ENCODE data around the gene CELA2B. TPM values are rescaled to one million over a fixed set of nuclear protein-coding genes. Genes with fewer than 3 reads are reported as not detected.
"Not testable (repeated sequence)": the region's sequence is repeated elsewhere in the genome, so short reads cannot be mapped to it uniquely, and the experiment has no call there.

The CELA2B gene
- total and polyA plus RNA-seq, 2 of the 8 experiments (the other 6 are each of a cell fraction or from before 2014, with no cell fraction given): not detected

DNA sequence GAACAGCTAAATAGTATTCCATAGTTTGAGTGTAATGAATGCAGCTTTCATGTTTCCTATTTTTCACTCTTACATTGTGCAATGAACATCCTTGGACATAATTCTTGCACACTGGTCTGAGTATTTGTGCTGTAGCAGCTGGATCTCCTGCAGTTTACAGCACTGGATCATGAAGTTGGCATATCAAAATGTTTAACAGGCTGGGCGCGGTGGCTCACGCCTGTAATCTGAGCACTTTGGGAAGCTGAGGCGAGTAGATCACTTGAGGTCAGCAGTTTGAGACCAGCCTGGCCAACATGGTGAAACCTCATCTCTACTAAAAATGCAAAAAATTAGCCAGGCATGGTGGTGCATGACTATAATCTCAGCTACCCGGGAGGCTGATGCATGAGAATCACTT is 4.8 kb upstream of the CELA2B start:
- H3K23me2 ChIP-seq (ENCODE audit: low read depth, low read length); POLR2A ChIA-PET (ENCODE audit: partially characterized antibody); H4K8ac ChIP-seq (ENCODE audit: extremely low read depth, insufficient read depth, low read length); H2AK5ac ChIP-seq (ENCODE audit: low read depth, low read length); H3K27ac ChIP-seq (ENCODE audit: low read depth, low read length); DNase-seq (ENCODE audit: low read depth in 1 of 2, low spot score in 2 of 2); H2BK5ac ChIP-seq (ENCODE audit: low read depth, low read length); H3K14ac ChIP-seq (ENCODE audit: insufficient read length); H3K56ac ChIP-seq (replicated peaks; ENCODE audit: insufficient read length, low read depth, low read length); H2BK15ac ChIP-seq (ENCODE audit: low read length); H3K9me3 ChIP-seq (ENCODE audit: insufficient read depth in 2 of 2, low read depth in 1 of 2, low read length in 1 of 2); CTCF ChIA-PET (ENCODE audit: partially characterized antibody); H2BK20ac ChIP-seq (ENCODE audit: low read length); H3K79me2 ChIP-seq (ENCODE audit: control insufficient read depth in 1 of 2, insufficient read depth in 2 of 2, low read length in 2 of 2); H4K20me1 ChIP-seq (replicated peaks in 1 of 2; ENCODE audit: control insufficient read depth in 1 of 2, insufficient read depth in 2 of 2, low read length in 2 of 2); H3K4me2 ChIP-seq (ENCODE audit: insufficient read depth in 1 of 2, low read depth in 2 of 2, low read length in 2 of 2); H3K4me3 ChIP-seq (ENCODE audit: extremely low read depth in 1 of 4, insufficient read depth in 2 of 4, low read depth in 3 of 4, low read length in 4 of 4); H3K27me3 ChIP-seq (replicated peaks in 1 of 4; ENCODE audit: control insufficient read depth in 3 of 4, extremely low read depth in 1 of 4, insufficient read depth in 3 of 4, low read length in 3 of 4); H3K4me1 ChIP-seq (replicated peaks in 1 of 4; ENCODE audit: control insufficient read depth in 3 of 4, insufficient read depth in 4 of 4, low read length in 3 of 4); H3K23ac ChIP-seq (ENCODE audit: insufficient read length); H2AFZ ChIP-seq (ENCODE audit: low read length); H4K91ac ChIP-seq (replicated peaks; ENCODE audit: insufficient read length, low read length); H3K36me3 ChIP-seq (ENCODE audit: control insufficient read depth in 2 of 4, insufficient read depth in 4 of 4, low read length in 3 of 4); FAIRE-seq; H3K4ac ChIP-seq (replicated peaks; ENCODE audit: insufficient read length, low read depth, low read length); H2BK12ac ChIP-seq (ENCODE audit: low read depth, low read length); H3K9ac ChIP-seq (replicated peaks in 1 of 4; ENCODE audit: extremely low read depth in 1 of 4, low read depth in 3 of 4, low read length in 3 of 4); H3K79me1 ChIP-seq (ENCODE audit: low read depth, low read length); H2BK120ac ChIP-seq (replicated peaks; ENCODE audit: low read depth, low read length); H4K5ac ChIP-seq (ENCODE audit: insufficient read length, low read depth, low read length); H3K18ac ChIP-seq (ENCODE audit: extremely low read depth, low read length): not testable (repeated sequence)
- WGBS, 2 experiments (ENCODE audit: extremely low coverage in 1 of 2, insufficient coverage in 1 of 2, insufficient read length in 1 of 2, insufficient replicate concordance in 2 of 2, low coverage in 1 of 2, low lambda C conversion rate in 2 of 2, missing lambda C conversion rate in 1 of 2): 88% methylated on average over 5 of the region's 5 CpGs; no CpG with 5 or more reads in 1 of the 2 experiments

DNA sequence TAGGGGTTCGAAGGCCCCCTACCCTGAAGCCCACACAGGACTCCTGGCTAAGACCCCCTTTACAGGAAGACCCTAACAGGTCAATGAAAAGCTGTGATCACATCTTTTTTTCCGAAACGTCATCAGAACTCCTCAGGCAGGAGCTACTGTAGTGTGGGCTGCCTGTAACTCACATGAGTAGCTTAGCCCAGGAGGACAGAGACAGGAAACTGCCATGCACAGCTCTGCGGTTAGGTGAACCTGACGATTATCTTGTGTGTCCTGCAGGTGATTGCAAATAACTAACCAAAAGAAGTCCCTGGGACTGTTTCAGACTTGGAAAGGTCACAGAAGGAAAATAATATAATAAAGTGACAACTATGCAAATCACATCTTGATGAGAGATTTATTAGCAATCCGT is 4.2 kb upstream of the CELA2B start:
- H2BK12ac ChIP-seq (ENCODE audit: low read depth, low read length); DNase-seq (ENCODE audit: low read depth in 1 of 2, low spot score in 2 of 2); H3K27me3 ChIP-seq (replicated peaks in 1 of 4; ENCODE audit: control insufficient read depth in 3 of 4, extremely low read depth in 1 of 4, insufficient read depth in 3 of 4, low read length in 3 of 4); H2BK15ac ChIP-seq (ENCODE audit: low read length); H3K79me2 ChIP-seq (ENCODE audit: control insufficient read depth in 1 of 2, insufficient read depth in 2 of 2, low read length in 2 of 2); H4K91ac ChIP-seq (replicated peaks; ENCODE audit: insufficient read length, low read length); POLR2A ChIA-PET (ENCODE audit: partially characterized antibody); H3K4me2 ChIP-seq (ENCODE audit: insufficient read depth in 1 of 2, low read depth in 2 of 2, low read length in 2 of 2); H2AFZ ChIP-seq (ENCODE audit: low read length); H2BK120ac ChIP-seq (replicated peaks; ENCODE audit: low read depth, low read length); H3K4ac ChIP-seq (replicated peaks; ENCODE audit: insufficient read length, low read depth, low read length); H2BK20ac ChIP-seq (ENCODE audit: low read length); H3K14ac ChIP-seq (ENCODE audit: insufficient read length); H3K23ac ChIP-seq (ENCODE audit: insufficient read length); H3K4me1 ChIP-seq (replicated peaks in 1 of 4; ENCODE audit: control insufficient read depth in 3 of 4, insufficient read depth in 4 of 4, low read length in 3 of 4); H3K18ac ChIP-seq (ENCODE audit: extremely low read depth, low read length); H3K27ac ChIP-seq (ENCODE audit: low read depth, low read length); H4K5ac ChIP-seq (ENCODE audit: insufficient read length, low read depth, low read length); H3K9ac ChIP-seq (replicated peaks in 1 of 4; ENCODE audit: extremely low read depth in 1 of 4, low read depth in 3 of 4, low read length in 3 of 4); H3K9me3 ChIP-seq (ENCODE audit: insufficient read depth in 2 of 2, low read depth in 1 of 2, low read length in 1 of 2); H3K4me3 ChIP-seq (ENCODE audit: extremely low read depth in 1 of 4, insufficient read depth in 2 of 4, low read depth in 3 of 4, low read length in 4 of 4); H3K23me2 ChIP-seq (ENCODE audit: low read depth, low read length); FAIRE-seq; H2BK5ac ChIP-seq (ENCODE audit: low read depth, low read length); H3K79me1 ChIP-seq (ENCODE audit: low read depth, low read length); H3K56ac ChIP-seq (replicated peaks; ENCODE audit: insufficient read length, low read depth, low read length); H2AK5ac ChIP-seq (ENCODE audit: low read depth, low read length); H3K36me3 ChIP-seq (ENCODE audit: control insufficient read depth in 2 of 4, insufficient read depth in 4 of 4, low read length in 3 of 4); H4K8ac ChIP-seq (ENCODE audit: extremely low read depth, insufficient read depth, low read length); H4K20me1 ChIP-seq (replicated peaks in 1 of 2; ENCODE audit: control insufficient read depth in 1 of 2, insufficient read depth in 2 of 2, low read length in 2 of 2): not testable (repeated sequence)
- WGBS, 2 experiments (ENCODE audit: extremely low coverage in 1 of 2, insufficient coverage in 1 of 2, insufficient read length in 1 of 2, insufficient replicate concordance in 2 of 2, low coverage in 1 of 2, low lambda C conversion rate in 2 of 2, missing lambda C conversion rate in 1 of 2): 89% methylated on average over 6 of the region's 6 CpGs; no CpG with 5 or more reads in 1 of the 2 experiments
- CTCF ChIA-PET (ENCODE audit: partially characterized antibody): interaction anchor here (0.7 to 1.6 kb wide), 3 partner anchors 9 to 72 kb away, joined by 3 to 5 read pairs (median 5); no protein-coding TSS in a partner anchor

Measured in H1 (cell line).